Stimulated activated naive CD4-positive, alpha-beta T cell treated with Interleukin-2 at 50 U/mL for 16 hours (primary cell): ENCODE measurements around the gene BBLN.
A peak's percentile ranks its signal among the peaks of the same experiment; 100 is the strongest.
"Not testable (repeated sequence)": the region's sequence is repeated elsewhere in the genome, so short reads cannot be mapped to it uniquely, and the experiment has no call there.

Experiments used
- DNase-seq: peaks from one replicate; lab custom pipeline; 2025; lab: John Stamatoyannopoulos, UW

Gene BBLN, protein sequence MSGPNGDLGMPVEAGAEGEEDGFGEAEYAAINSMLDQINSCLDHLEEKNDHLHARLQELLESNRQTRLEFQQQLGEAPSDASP

DNA sequence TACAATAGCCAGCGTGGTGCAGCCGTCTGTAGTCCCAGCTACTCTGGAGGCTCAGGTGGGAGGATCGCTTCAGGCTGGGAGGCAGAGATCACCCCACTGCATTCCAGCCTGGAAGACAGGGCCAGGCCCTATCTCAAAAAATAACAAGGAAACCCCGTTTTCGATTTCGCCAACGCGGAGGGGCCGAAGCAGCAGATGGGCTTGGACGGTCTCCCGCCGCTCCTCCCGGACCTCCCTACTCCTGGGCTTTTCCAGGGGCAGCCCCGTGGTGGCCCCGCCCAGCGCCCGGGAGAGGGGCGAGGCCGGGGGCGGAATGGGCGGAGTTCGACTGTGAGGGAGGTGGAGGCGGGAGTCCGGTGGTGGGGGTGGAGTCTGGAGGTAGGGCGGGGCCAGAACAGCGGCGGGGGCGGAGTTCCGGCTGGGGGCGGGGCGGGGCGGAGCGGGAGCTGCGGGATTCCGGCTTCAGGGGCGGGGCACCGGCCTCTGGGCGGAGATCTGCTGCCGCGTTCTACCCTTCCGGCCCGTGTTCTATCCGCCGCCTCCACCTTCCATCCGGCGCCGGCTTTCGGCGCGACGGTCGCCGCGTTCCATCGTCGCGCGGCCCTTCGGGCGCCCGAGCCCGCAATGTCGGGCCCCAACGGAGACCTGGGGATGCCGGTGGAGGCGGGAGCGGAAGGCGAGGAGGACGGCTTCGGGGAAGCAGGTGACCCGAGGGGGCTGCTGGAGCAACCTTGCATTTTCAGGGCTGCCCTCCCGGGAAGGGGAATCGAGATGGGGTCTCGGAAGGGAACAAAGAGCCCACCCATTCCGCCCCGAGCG, at the start of gene BBLN:
Gene BBLN, plus strand, starts transcription at position 482 of the 819 bp plus-strand sequence. Its CDS starts 143 bp downstream, at position 625.
- peak; percentile 93 for DNase-seq

DNA sequence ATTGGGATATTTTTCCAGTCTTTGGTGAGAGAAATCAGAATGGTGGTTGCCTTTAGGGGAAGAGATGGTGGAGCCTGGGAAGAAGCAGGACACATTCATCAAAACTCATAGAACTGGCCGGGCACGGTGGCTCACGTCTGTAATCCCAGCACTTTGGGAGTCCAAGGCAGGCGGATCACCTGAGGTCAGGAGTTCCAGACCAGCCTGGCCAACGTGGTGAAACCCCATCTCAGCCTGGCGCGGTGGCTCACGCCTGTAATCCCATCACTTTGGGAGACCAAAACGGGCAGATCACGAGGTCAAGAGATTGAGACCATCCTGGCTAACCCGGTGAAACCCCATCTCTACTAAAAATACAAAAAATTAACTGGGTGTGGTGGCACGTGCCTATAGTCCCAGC, 48.3 kb upstream of the BBLN start:
- DNase-seq: not testable (repeated sequence)

DNA sequence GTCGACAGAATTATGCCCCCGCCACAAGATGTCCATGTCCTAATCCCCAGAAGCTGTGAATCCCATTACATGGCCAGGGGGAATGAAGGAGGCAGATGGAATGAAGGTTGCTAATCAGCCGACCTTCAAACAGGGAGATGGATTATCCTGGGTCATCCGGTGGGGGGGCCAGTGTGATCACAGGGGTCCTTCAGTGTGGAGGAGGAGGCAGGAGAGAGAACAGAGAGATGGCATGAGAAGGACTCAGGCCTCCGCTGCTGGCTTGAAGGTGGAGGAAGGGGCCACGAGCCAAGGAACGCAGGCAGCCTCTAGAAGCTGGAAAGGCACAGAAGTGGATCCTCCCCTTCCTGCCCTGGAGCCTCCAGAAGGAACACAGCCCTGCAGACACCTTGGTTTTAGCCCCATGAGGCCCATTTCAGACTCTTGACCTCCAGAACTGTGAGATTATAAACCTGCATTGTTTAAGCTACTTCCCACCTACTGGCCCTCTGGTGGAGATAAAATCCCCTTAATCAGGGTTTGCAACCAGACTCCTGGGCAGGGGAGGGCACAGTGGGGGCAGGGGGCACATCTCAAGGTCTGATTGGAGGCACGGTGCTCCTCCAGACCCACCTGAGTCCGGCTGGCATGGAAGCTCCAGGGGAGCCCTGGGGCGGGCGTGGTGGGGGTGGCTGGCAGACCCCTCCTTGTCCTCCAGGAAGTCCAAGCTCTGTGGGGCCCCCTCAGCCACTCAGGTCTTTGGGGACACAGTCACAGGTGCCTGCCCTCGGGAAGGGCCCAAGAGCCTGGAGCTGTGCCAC, 46.3 kb upstream of the BBLN start:
- DNase-seq: no peak

DNA sequence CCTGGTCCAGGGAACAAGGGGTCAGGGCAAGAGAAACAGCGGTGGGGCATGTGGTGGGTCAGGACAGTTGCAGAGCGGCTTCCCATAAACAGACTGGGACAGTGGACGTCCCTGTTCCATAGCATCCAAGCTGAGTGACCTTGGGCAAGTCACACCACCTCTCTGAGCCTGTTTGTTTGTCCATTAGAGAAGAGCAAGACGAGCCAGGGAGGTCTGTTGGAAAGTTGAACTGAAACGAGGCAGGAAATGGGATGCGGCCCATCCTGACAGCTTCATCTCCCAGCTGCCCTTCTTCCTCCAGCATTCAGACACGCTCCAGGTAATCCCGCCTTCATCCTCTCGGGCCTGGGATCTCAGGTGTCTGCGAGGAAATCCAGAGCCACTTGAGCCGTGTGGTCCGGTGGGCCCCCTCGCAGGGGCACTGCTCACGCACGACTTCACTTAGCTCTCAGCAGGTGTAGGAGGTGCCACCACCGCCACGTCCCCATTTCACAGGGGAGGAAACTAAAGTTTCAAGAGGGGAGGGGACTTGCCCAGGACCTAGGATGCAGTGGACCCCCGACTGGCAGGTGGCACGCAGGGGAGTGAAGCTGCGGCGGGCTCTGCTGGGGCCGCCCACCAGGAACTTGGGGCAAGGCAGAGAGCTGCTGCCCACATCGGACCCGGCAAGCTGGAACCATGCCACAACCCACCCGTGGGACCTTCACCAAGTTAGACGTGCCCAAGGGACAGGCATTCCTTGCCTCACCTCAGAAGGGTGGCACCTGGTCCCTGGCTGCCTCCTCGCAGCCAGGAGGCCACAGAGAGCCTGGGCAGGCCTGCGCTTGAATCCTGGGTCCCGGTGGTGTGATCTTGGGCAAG, 45.5 kb upstream of the BBLN start:
- no peak for DNase-seq

DNA sequence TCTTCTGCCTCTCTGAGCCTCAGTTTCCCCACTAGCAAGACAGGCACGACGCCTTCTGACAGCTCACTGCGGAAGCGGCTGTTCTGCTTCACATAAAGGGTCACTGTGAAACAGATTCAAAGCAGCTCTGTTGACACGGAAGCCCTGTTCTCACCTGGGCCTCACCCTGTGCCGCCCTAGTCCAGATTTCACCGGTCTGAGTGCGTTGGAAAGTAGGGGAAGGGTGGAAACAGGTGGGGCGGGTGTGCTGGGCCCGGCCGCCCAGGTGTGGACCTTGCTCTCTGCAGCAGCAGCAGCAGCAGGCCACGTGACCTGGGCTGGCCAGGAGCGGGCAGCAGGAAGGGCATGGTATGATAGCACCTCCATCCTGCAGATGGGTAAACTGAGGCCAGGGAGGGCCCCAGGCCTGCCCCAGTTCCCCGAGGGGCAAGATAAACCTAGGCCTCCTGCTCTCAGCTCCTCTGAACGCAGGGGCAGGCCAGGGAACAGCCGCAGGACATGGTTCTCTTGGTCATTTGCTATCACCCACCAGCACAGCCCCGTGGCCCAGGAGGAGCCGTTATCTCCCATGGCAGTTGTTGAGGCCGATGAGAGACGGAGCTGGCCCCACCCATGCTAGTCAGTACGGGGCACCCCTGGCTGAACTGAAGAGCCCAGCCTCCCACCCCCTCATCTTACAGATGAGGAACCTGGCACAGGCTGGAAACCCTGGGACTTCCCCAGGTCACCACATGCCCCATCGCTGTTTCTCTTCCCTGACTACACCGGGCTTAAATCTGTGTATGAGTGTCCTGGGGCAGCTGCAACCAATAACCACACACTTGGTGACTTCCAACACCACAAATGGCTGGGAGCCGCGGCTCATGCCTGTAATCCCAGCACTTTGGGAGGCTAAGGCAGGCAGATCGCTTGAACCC, 44.6 kb upstream of the BBLN start:
- no peak for DNase-seq

DNA sequence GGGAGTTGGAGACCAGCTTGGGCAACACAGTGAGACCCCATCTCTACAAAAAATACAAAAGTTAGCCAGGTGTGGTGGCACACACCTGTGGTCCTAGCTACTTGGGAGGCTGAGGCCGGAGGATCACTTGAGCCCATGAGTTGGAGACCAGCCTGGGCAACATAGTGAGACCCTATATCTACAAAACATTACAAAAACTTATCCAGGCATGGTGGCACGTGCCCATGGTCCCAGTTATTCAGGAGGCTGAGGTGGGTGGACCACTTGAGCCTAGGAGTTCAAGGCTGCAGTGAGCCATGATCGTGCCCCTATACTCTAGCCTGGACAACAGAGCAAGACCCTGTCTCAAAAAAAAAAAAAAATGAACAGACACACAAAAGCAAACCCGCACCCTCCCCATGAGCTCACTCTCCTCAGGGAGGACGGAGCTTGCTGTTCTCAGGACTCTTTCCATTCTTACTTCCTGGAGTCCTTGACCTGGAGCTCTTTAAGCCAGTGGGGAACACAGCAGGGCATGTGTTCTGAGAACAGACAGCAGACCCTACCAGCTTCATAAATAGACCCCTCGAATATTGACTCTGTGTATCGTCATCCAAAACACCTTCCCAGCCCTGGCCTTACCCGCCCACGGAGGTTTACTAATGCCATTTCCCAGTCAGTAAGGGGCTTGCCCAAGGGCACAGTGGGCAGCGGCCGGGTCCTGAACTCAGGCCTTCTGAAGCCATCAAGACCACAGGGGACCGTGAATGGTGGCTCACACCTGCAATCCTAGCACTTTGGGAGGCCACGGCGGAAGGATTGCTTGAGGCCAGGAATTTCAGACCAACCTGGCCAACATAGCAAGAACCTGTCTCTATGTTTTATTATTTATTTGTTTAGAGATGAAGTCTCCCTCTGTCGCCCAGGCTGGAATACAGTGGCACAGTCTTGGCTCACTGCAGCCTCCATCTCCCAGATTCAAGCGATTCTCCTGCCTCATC, 43.7 kb upstream of the BBLN start:
- no peak for DNase-seq

DNA sequence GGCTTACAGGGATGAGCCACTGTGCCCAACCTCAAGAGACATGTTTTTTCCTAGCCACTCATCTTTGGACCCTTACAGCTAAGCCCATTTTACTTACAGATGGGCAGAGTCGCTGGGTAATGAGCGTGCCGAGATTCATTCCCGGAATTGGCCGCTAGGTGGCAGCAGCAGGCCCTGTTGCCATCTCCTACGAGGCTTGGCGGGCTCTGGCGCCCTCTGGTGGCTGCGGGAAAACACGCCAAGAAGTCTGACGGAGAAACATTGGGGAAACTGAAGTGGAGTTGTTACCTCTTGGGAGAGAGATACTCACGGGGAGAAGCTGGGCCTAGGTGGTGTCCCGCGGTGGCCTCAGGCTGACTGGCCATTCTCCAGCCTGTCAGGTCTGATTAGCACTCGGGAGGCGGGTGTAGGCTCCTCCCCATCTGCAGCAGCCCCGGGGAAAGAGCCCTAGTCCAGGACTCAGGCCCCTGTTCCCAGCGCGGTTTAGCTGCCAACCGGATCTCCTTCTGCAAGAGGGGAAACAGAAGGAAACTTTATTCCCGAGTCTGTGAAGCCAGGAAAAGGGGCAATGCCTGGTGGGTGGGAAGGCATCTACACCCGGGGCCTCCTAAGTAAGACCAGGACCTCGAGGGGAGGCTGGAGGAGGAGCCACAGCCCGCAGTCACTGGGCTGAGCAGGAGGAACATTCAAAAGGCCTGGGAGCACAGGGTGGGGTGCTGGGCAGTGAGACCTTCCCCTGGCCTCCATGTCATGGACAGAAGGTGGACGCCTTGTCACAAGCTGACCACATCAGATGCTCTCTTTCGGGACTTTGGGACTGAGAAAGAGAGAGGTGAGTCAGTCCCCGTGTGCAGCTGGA, 42.2 kb upstream of the BBLN start:
- DNase-seq: peak; percentile 93

DNA sequence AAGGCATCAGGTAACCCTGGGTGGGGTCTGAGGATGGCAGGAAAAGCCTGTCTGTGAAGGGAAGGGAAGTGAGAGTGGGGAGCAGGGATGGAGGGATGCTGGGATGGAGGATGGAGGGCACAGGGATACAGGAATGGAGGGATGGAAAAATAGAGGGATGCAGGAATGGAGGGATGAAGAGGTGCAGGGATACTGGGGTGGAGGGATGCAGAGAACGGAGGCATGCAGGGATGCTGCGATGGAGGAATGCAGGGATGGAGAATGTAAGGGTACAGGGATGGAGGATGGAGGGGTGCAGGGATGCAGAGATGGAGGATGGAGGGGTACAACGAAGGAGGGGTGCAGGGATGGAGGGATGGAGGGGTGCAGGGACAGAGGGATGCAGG, 41.6 kb upstream of the BBLN start:
- no peak for DNase-seq

DNA sequence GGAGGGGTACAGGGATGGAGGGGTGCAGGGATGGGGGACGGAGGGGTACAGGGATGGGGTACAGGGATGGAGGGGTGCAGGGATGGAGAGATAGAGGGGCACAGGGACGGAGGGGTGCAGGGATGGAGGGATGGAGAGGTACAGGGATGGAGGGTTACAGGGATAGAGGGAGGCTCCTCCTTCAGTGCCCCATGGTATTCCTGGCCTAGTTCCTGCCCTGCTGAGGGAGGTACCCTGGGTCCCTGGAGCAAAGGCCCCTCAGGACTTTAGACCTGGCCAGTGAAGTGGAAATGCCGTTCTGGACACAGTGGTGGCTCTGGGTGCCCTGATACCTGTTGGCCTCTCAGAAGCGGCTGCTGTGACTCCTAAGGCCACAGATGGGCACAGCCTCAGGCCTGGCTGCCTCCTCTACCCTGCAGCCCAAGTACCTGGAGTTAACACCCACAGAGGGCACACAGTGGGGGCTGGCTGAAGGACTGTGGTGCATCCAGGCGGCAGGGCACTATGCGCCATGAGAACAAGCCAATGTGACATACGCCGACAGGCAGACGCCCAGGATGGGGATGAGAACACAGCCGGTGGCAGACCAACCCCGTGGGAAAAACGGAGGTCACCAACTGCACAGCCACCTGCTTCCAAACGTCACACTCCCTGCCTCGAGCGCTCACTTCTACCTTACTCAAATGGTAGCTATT, 40.9 kb upstream of the BBLN start:
- no peak for DNase-seq

DNA sequence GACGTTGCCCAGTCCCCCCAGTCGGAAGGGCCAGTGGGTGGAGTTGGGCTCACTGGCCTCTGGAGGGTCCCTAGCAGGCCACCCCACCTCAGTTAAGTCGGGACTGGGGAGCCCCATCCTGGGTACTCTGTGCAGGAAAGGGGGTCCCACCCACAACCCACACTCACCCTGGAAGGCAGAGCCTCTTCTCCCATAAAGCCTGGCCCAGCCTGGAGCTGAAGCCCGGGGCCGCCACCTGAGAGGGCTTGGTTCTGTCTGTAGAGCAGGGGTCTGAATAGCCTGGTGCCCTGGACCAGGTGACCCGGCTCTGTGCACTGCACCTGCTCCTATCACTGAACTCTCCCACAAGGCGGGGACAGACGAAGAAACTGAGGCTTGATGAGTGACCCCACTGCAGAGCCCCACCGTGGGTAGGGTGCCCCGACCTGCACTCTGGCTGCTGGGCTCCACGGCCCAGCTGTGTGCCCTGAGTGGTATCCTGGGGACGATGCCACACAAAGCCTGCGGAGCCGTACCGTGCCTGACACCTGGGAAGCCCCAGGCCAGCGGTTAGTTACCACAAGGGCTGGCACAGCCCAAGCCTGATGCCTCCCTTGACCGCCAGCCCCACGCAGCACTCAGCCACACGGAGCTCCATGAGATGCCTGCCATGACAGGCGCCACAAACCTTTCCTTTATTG, 39.9 kb upstream of the BBLN start:
- no peak for DNase-seq

DNA sequence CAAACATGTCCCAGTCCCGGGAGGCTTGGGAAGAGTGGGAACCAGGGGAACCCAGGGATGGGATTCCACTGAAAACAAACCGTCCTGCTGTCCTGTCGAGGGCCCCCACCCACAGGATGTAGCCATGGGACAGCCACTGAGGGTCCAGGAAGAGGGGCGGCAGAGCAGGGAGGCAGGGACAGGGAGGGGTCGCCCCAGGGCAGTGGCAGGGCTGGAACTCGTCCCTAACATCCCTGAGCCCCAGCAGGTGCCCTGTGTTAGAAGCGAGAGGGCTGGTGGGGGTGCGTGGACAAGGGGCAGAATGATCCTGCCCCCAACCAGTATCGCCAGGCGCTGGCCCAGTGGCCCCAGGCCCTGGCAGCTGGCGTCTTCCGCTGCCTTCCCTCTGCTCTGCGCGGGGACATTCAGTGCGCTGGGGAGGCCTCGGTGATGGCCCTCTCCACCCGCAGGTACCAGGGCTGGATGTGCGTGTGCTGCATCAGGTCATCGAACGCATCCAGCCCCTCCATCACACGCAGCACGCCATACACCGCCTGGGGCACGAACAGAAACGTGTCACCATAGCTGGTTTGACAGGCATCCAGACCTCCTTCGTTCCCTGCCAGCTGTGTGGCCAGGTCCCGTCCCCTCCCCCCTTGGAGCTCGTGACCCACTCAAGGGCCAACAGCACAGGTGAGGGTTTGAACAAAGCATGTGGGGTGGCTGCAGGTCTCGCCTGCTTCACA, 39.2 kb upstream of the BBLN start:
- DNase-seq: no peak

DNA sequence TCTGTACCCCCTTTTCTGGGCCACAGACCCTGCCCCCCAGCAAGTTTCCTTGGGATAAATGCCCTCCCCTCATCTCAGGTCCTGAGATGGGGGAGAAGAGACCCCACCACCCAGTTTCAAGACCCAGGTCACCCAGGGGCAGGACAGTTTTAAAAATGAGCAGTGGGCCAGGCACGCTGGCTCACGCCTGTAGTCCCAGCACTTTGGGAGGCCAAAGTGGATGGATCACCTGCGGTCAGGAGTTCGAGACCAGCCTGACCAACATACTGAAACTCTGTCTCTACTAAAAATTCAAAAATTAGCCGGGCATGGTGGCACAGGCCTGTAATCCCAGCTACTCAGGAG, 38.6 kb upstream of the BBLN start:
- DNase-seq: no peak

DNA sequence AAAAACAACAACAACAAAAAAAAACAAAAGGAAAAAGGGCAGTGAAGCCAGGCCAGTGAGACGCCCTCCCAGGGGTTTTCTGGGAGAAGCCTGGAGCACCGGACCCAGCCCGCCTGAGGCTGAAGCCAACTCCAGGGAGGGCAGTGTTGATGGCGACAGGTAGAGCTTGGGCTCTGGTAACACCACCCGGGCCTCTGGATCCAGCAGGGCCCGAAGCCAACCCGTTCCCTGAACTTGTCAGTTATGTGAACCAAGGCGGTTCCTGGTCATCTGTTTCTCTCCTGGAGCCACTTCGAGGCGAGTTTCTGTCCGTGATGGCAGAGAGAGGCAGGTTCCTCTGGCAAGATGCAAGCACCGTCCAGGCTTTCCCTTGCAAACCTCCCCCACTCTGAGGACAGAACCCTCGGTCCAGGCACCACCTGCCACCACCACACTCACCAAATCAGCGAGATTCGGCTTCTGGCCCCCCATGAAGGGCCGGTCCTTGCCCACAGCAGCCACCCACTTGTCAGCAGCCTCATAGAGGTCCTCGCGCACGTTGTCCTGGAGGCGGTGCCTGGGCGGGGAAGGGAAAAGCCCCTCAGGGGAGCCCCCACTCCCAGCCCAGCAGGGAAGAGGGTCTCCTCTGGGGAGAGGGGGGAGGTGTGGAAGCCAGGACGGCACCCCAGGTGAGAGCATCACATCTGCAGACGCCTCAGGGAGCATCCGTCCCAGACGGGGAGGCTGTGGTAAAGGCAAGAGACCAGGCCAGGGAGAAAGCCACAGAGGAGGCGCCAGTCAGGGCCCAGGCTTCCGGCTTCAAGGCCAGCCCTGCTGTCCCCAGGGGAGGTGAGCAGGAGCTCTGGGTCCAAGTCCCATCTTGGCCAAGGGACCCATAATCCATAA, 37.9 kb upstream of the BBLN start:
- no peak for DNase-seq

DNA sequence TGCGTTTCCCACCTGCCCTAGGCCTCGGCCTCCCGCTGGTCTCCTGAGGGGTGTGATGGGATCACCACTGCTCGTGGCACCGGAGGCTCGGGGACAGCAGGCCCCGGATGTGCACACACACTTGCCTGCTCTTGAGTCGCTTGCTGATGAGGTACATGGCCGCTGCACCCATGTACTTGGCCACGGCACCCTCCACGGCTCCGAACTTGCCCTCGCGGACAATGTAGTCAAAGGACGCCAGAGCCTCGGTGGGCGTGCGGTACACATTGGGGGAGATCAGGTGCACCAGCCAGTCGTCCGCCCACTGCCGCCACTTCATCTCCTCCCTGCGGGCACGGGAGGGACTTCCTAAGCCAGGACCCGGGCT, 37.3 kb upstream of the BBLN start:
- no peak for DNase-seq

DNA sequence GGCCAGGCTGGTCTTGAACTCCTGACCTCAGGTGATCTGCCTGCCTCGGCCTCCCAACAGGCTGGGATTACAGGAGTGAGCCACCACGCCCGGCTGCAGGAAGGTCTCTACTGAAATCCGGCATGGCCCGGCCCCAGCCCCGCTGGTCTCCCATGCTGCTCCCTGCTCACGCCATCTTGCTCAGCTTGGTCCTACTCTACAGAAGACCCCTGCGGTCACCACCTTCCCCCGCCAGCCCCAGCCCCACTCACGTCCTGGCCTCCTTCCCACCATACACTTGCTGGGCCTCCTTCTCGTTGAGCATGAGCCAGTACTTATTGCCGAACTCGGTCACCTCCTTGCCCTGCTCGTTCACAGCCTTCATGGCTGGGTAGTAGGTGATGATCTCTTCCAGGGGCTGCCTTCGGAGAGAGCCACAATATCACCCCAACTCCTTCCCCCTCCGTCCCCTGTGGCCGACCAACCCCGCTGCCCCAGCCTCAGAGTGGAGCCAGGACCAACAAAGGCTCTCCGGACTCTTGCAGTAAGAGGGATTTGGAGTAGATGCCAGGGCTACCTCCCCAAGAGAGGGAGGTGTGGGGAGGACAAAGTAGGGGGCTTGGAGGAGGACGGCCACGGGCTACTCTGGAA, 36.5 kb upstream of the BBLN start:
- DNase-seq: no peak

DNA sequence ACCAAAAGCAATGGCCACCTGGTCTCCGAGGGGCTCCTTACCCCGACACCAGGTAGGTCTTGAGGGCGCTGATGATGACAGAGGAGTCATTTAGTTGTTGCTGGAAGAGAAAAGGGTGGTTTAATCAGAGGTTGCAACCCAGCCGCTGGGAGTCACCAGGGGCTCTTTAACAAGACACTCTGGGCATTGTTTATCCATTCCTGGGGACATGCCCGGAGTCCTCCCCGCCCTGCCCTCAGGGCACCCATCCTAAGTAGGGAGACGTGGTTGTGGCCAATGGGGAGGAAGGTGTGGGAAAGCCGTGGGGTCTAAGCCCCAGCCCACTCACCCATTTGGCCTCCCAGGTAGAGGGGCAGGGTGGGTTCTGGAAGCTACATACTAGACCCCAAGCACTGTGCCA, 35.6 kb upstream of the BBLN start:
- no peak for DNase-seq
